DOHH2 (cell line): ENCODE results near the gene ABHD10.

Source experiments
- H3F3A ChIP-seq: fragments of 200-600 bp; sonication (generic), shearing (Covaris generic); 2 replicates; pipeline ENCODE4 v1.6.0; 2016; ENCODE audit warnings: antibody characterized with exemption, mild to moderate bottlenecking; ENCODE audit not compliant: control insufficient read depth, insufficient read depth
- H3K27ac ChIP-seq: fragments of 200-600 bp; sonication (generic); 2 replicates; pipeline ENCODE4 v1.5.1; 2014; ENCODE audit warnings: low read depth, mild to moderate bottlenecking, low read length, moderate library complexity
- H3K27me3 ChIP-seq: fragments of 200-600 bp; sonication (generic); 2 replicates; pipeline ENCODE4 v1.6.1; 2014; ENCODE audit warnings: mild to moderate bottlenecking, low read length, mixed read lengths; ENCODE audit not compliant: control insufficient read depth
- H3K36me3 ChIP-seq: fragments of 200-600 bp; sonication (generic); 2 replicates; pipeline ENCODE4 v1.6.1; 2014; ENCODE audit warnings: mild to moderate bottlenecking, low read length, moderate library complexity, mixed read lengths; ENCODE audit not compliant: control insufficient read depth
- H3K4me1 ChIP-seq: fragments of 200-600 bp; sonication (generic); 2 replicates; pipeline ENCODE4 v1.6.1; 2014; ENCODE audit warnings: mild to moderate bottlenecking, low read length, mixed read lengths; ENCODE audit not compliant: control insufficient read depth
- H3K4me2 ChIP-seq: fragments of 200-600 bp; sonication (generic); 2 replicates; pipeline ENCODE4 v1.6.0; 2014; ENCODE audit warnings: mild to moderate bottlenecking, low read length, moderate library complexity
- H3K4me3 ChIP-seq: fragments of 200-600 bp; sonication (generic); 2 replicates; pipeline ENCODE4 v1.5.1; 2014; ENCODE audit warnings: mild to moderate bottlenecking, low read length, mixed read lengths
- H3K79me2 ChIP-seq: fragments of 200-600 bp; sonication (generic); 2 replicates; pipeline ENCODE4 v1.6.1; 2014; ENCODE audit warnings: mild to moderate bottlenecking, low read length, mixed read lengths; ENCODE audit not compliant: control insufficient read depth
- H3K9me2 ChIP-seq: fragments of 200-600 bp; sonication (generic); replicated peaks from 2 replicates; pipeline ENCODE4 v1.6.1; 2014; ENCODE audit warnings: mild to moderate bottlenecking, low read length, mixed read lengths; ENCODE audit not compliant: control insufficient read depth
- H3K9me3 ChIP-seq: fragments of 200-600 bp; sonication (generic); 2 replicates; pipeline ENCODE4 v1.6.1; 2014; ENCODE audit warnings: antibody characterized with exemption, low read length, mixed read lengths; ENCODE audit not compliant: control insufficient read depth, insufficient read depth
- H4K20me1 ChIP-seq: fragments of 200-600 bp; sonication (generic); 2 replicates; pipeline ENCODE4 v1.6.0; 2014; ENCODE audit warnings: low read depth, mild to moderate bottlenecking, antibody characterized with exemption, low read length, moderate library complexity; ENCODE audit not compliant: control insufficient read depth, insufficient read depth
- CTCF ChIP-seq: fragments of 200-600 bp; sonication (generic); IDR thresholded peaks from one replicate; pipeline ENCODE4 v1.5.1; 2014; ENCODE audit warnings: antibody characterized with exemption, mild to moderate bottlenecking, low read depth, low read length; ENCODE audit not compliant: poor library complexity, severe bottlenecking
- EZH2phosphoT487 ChIP-seq: fragments of 200-600 bp; sonication (generic); IDR thresholded peaks from 2 replicates; pipeline ENCODE4 v1.6.1; 2017; ENCODE audit warnings: borderline replicate concordance, mild to moderate bottlenecking, antibody characterized with exemption, low read length, moderate library complexity, mixed read lengths

The ABHD10 gene

GRCh38 chr3:111967651-111968274, 11.1 kb upstream of the ABHD10 start:
- TF ChIP-seq CTCF (peak; percentile 92), EZH2phosphoT487 (no peak)
- Histone ChIP-seq H3K4me1 (peaks cover 8% of the 10 kb centered on the region), H3K27ac (no peak overlapping the region)

GRCh38 chr3:111968319-111969054, 10.3 kb upstream of the ABHD10 start:
- Histone ChIP-seq H3K4me3 (no peak overlapping the region), H3K27ac (no peak overlapping the region), H3K36me3 (no peaks in the 10 kb centered on the region), H3F3A (no peaks in the 10 kb centered on the region), H3K4me2 (no peak overlapping the region), H4K20me1 (no peaks in the 10 kb centered on the region), H3K79me2 (no peaks in the 10 kb centered on the region), H3K9me2 (no peaks in the 10 kb centered on the region), H3K9me3 (no peaks in the 10 kb centered on the region), H3K4me1 (peaks cover 8% of the 10 kb centered on the region), H3K27me3 (peaks cover 26% of the 10 kb centered on the region)
- TF ChIP-seq CTCF (no peak), EZH2phosphoT487 (no peak)

More at GRCh38 chr3:111967651-111968274, 11.1 kb upstream of the ABHD10 start:
- Histone ChIP-seq H3K4me3 (0 out of 2 replicates have a peak overlapping the region, but pooled peaks have one; percentile 37), H4K20me1 (no peaks in the 10 kb centered on the region), H3K4me2 (peak overlapping the region; percentile 54), H3K9me3 (no peaks in the 10 kb centered on the region), H3F3A (no peaks in the 10 kb centered on the region), H3K9me2 (no peaks in the 10 kb centered on the region), H3K27me3 (peaks cover 24% of the 10 kb centered on the region), H3K79me2 (no peaks in the 10 kb centered on the region), H3K36me3 (no peaks in the 10 kb centered on the region)

GRCh38 chr3:111970376-111970775, 8.4 kb upstream of the ABHD10 start:
- H3K4me1 ChIP-seq, result peaks cover 8% of the 10 kb centered on the region

More at GRCh38 chr3:111970376-111970775, 8.4 kb upstream of the ABHD10 start:
- Histone ChIP-seq H3K4me2 (no peak overlapping the region), H3F3A (no peaks in the 10 kb centered on the region), H4K20me1 (no peaks in the 10 kb centered on the region), H3K27me3 (peaks cover 37% of the 10 kb centered on the region), H3K9me2 (no peaks in the 10 kb centered on the region), H3K9me3 (no peaks in the 10 kb centered on the region), H3K4me3 (no peak overlapping the region), H3K79me2 (no peaks in the 10 kb centered on the region), H3K36me3 (no peaks in the 10 kb centered on the region), H3K27ac (no peak overlapping the region)
- TF ChIP-seq CTCF (no peak), EZH2phosphoT487 (no peak)
